Erythroblast (primary cell): ENCODE data around the gene HOXA3.

Source experiments
- DNase-seq, 2 experiments: peaks; one replicate each; lab custom pipeline; 2025; lab: John Stamatoyannopoulos, UW
- GATA1 ChIP-seq: IDR thresholded peaks from 2 replicates; pipeline ENCODE4 v1.6.1; 2011; ENCODE audit warnings: low read depth, mild to moderate bottlenecking, control low read depth, low read length, moderate library complexity
- POLR2A ChIP-seq: IDR thresholded peaks from 2 replicates; pipeline ENCODE4 v1.6.1; 2011; ENCODE audit warnings: mild to moderate bottlenecking, low read length

HOXA3 gene

DNA sequence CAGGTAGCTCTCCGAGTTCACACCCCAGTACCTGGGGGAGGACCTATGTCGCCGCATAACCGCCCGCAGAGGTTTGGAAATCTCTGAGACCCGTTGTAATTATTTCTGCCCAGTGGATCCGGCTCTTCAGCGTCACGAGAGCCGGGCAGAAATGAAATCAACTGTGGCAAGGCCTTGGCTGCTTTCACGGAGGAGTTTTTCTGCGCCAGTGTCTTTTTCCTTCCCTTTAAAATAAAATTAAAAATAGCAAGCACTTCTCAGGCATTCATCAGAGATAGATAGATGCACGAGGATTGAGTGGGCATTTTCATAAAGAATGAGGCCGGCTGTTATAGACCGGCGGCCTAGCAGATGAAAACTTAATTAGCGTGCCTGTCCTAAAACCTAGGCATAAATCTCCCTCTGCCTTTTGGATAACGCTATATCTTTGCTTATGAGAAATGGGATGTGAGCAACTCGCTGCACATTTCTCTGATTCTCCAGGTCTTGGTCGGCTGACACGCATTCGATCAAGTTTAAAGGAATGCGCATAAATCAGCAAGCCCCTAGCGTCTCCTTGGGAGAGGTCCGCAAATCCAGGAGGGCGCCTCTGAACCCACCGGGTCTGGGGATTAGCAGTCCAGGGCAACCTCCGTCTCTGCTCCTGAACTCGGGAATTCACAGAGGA lies 41.1 kb upstream of the HOXA3 start:
- no peak for TF ChIP-seq POLR2A
- TF ChIP-seq GATA1 = no peak
- DNase-seq = no peak

DNA sequence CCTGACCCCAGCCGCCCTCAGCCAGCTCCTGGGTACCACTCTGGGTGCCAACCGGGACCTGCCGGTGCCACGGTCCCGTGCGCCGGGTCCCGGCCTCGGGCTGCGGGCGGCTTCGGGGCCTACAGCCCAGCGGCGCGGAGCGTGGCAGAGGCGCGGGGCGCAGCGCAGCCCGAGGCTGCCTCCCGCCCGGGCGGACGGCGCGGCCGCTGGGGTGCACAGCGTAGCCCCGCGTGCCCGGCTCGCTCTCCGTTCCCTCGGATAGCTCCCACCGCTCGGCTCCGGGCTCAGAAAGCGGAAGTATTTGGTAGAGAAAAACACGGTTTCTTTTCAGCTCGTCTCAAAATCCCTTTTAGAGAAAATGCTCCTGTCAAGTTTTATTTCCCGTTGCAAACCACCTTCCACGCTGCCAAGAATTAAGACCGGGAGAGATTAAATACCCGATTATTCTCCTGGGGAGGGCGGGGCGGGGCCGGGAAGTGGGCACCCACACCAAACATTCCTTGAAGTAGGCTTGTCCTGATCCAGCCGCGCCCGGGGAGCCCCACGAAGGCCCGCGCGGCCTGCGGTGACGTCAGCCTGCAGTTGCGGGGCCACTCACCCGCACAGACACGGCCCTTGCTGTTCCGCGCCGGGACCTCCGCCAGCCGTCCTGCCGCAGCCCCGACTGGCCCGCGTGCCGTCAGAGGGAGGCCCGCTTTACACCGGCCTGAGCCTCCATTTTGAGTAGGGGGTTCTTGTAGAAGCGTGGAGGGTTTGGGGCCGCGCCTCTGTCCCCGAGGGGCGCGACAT lies 40.4 kb upstream of the HOXA3 start:
- no peak for DNase-seq
- TF ChIP-seq POLR2A (no peak), GATA1 (no peak)

GRCh38 chr7:27191833-27192545 lies 39.6 kb upstream of the HOXA3 start:
- TF ChIP-seq GATA1 (no peak), POLR2A (no peak)
- DNase-seq = no peak

GRCh38 chr7:27191161-27191731 lies 38.9 kb upstream of the HOXA3 start:
- DNase-seq = no peak
- TF ChIP-seq POLR2A (no peak), GATA1 (no peak)

- DNase-seq = no peak
Measured at GRCh38 chr7:27189997-27190748, 37.8 kb upstream of the HOXA3 start.

DNA sequence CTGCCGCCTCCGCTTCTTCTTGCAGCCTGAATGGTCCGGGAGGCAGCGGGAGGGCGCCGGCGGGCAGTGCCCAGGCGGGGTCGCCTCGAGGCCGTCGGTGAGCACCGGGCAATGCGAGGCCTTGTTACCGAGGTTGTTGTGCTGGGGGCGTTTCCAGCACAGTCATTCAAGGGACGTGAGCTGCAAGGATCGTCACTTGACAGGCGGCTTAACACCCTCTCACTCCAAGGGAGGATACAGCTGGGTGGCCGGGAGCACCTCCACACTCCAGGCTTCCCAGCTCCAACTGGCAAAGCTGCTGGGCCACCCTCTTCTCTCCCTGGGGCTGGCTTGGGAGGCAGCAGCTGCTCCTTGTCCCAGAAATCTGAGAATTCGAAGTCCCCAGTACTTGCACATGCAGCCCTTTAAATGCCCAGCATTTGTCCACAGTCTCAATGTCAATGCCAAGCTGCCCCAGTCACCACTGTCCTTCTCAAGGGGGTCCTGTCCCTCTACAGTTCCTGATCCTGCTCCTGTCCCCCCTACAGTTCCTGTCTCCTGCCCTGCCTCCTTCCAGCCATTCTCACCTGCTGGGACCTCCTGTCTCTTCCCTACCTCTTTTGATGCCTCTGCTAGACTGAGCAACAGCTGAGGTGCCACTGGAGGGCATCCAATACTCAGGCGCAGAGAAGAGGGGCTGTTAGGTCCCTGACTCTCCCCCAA lies 37.1 kb upstream of the HOXA3 start:
- DNase-seq = no peak
- TF ChIP-seq POLR2A (no peak), GATA1 (no peak)

More at GRCh38 chr7:27189997-27190748, 37.8 kb upstream of the HOXA3 start:
- no peak for TF ChIP-seq POLR2A
- no peak for TF ChIP-seq GATA1

DNA sequence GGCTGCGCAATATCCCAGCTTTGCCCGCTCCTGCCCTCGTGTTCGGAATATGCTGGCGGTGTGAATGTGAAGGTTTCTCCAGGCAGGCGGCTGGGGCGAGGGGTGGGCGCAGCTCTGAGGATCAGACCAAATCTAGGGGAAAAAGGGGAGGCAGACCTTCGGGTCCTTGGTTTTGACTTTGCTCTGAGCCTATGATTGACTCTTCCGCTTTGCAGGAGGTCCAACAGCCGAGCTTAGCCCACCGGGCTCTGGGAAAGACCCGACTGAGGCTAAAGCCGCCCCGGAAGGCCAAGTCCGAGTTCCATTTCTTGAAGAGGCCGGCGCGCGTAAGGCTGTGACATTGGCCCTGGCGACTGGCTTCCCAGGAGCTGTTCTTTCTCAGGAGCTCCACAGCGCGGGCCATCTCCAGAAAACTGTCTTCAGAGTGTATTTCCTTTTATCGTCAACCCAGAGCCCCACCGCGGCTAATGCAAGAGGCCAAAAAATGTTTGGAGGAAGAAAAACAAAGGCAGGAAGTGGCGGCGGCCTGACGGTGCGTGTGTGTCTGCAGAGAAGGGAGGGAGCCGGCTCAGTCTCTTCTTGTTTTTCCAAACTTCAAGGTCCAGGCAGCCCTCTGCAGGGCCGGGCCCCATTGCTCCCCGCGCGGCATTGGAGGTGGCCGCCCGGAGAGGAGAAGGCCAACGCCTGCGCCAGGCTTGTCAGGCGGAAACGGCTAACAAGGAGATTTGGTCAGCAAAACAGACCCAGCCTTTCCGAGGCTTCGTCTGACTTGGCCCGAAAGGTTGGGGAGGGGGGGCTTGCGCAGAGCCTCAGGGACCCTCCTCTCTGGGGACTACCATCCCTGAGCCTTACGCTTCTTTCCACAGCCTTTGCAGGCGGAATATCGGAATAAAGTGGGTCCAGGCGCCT lies 36.3 kb upstream of the HOXA3 start:
- no peak for DNase-seq
- TF ChIP-seq POLR2A (no peak), GATA1 (no peak)

DNA sequence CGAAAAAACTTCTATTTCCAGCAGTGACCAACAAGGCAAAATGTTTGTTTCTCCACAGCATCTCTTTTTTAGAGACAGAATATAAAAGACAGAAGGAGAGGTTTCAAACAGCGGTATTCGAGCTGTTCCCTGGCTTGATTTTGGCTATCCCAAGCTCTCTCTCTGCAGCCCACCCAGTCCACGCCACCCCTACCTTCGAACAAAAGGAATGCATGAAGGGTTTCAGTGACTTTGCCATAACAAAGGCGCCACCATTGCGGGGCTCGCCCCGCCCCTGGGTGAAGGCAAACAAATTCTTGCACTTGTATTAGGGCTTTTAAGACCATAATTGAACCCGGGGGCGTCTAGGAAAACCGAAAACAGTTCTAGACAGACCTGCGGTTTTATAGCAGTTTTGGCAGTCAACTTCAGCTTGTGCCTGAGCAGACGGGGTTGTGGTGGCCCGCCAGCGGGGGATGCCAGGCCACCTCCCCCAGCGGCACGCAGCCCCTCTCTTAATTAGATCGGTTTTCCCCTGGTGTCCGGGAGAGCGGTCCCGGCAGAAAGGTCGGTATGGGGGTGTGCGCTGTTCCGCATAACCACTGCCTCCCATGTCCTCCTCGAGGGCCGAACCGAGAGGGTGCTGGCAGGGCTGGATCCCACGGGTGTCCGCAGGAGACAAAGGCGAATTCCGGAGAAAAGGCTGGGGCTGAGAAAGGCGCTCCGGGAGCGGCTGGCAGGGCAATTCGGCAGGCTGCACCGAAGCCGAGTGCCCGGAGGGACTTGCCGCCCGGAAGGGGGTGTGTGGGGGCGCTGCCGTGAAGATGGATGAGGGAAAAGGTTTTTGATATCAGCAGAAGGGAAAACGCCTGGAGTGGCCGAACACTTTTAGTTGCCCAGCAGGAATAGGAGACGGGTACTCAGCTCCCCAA lies 35.3 kb upstream of the HOXA3 start:
- TF ChIP-seq GATA1 (no peak), POLR2A (no peak)
- DNase-seq = no peak

- TF ChIP-seq POLR2A = no peak
- TF ChIP-seq GATA1 = no peak
- no peak for DNase-seq
Measured at GRCh38 chr7:27186668-27187474, 34.5 kb upstream of the HOXA3 start.

DNA sequence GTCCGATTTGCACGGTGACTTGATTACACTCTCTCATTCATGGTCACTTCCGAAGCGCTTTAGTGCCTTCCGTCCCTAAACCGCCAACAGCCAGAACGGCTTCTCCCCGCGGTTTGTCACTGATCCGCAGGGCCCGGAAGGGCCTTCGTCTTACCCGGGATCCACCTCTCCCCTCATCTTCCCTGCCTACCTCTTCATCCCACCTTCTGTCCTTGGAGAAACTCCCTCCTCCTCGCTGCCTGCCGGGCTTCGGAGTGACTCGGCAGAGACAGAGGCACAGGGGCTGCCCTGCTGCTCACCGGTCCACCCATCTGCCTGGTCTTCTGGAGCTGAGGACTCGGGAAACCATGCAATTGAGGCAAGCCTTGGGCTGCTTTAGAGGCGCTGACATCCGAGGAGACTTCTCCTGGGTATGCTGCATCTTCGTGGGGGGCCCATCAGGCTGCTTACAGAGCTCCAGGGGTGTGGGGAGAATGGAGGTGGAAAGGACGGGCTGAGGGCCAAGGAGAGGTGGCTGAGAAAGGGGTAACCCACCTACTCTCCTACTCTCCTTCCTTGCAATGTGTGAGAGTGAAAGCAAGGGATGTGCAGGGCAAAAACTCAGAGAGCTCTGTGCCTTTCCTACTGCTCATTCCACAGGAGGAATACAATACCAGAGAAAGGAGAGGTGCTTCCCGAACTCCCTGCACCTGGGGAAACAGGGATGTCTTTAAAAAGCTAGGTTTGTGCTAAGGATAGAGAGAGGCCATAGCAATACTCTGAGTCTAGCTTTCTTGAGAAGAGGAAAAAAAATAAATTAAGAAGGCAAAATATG lies 33.7 kb upstream of the HOXA3 start:
- DNase-seq = no peak
- no peak for TF ChIP-seq GATA1
- no peak for TF ChIP-seq POLR2A
